Vagina (tissue), 2 donors: ENCODE results near the gene NRXN3.

Experiments used
- POLR2A ChIP-seq, 2 donors: fragments of 450-650 bp; IDR thresholded peaks; one replicate each; pipeline ENCODE4 v1.6.1; 2017; ENCODE audit warnings: antibody characterized with exemption in 2 of 2, mild to moderate bottlenecking in 2 of 2, moderate library complexity in 2 of 2
- POLR2AphosphoS5 ChIP-seq, 2 donors: sonication (generic); formaldehyde crosslinking; IDR thresholded peaks; one replicate each; pipeline ENCODE4 v1.9.0; 2017; ENCODE audit warnings: antibody characterized with exemption in 2 of 2, mild to moderate bottlenecking in 2 of 2, low read depth in 1 of 2; ENCODE audit not compliant: insufficient read depth in 1 of 2
- TF ChIP-seq, protein P1 (sequence below), 3 experiments: fragments of 450-650 bp in 2 of 3; fragments of 200-600 bp in 1 of 3; sonication (generic) in 1 of 3; IDR thresholded peaks; one replicate each; pipeline ENCODE4 v1.5.1; 2017 to 2019; ENCODE audit warnings: antibody characterized with exemption in 3 of 3, mild to moderate bottlenecking in 2 of 3, moderate library complexity in 2 of 3

DNA sequence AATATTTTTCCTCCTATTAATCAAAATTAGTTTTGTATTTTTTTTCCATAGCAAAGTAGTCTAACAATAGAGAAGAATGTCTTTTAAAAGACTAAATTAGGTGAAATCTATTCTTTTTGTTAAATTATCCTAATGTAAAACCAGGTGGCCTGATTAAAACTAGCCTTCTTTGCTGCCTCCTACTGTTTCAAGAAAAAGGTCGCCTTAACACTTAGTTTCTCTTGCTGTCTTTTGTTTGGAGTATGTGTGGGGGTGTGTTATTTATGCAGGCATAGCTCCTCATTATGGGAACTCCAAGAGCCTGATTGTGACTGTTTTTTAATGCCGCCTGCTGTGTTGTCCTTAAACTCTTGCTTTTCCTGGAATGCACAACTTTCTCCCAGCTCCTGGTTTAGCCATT, 1185.9 kb downstream of the NRXN3 start:
- TF ChIP-seq, protein P1, sequence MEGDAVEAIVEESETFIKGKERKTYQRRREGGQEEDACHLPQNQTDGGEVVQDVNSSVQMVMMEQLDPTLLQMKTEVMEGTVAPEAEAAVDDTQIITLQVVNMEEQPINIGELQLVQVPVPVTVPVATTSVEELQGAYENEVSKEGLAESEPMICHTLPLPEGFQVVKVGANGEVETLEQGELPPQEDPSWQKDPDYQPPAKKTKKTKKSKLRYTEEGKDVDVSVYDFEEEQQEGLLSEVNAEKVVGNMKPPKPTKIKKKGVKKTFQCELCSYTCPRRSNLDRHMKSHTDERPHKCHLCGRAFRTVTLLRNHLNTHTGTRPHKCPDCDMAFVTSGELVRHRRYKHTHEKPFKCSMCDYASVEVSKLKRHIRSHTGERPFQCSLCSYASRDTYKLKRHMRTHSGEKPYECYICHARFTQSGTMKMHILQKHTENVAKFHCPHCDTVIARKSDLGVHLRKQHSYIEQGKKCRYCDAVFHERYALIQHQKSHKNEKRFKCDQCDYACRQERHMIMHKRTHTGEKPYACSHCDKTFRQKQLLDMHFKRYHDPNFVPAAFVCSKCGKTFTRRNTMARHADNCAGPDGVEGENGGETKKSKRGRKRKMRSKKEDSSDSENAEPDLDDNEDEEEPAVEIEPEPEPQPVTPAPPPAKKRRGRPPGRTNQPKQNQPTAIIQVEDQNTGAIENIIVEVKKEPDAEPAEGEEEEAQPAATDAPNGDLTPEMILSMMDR (IDR thresholded peaks at IDR 0.05), result no peak
- TF ChIP-seq POLR2AphosphoS5 (IDR thresholded peaks at IDR 0.05; ENCODE audit: insufficient read depth in 1 of 2, low read depth in 1 of 2), result no peak
- no peak for TF ChIP-seq POLR2A (IDR thresholded peaks at IDR 0.05)
